HL-60 (cell line): Measurements from ENCODE around the gene POLR2A.

Source experiments
- DNase-seq, 2 experiments: peaks; one replicate each; pipeline ENCODE4 v3.0.0-alpha.2; 2010 to 2020; ENCODE audit warnings: low read depth in 1 of 2, low spot score in 1 of 2
- H3K27ac ChIP-seq: fragments of 250-450 bp; sonication (Bioruptor Pico); replicated peaks from 2 replicates; pipeline ENCODE4 v1.5.1; 2020; ENCODE audit warnings: mild to moderate bottlenecking, moderate library complexity
- H3K27me3 ChIP-seq: fragments of 250-450 bp; sonication (Bioruptor Pico); 2 replicates; pipeline ENCODE4 v1.5.1; 2021; ENCODE audit warnings: mild to moderate bottlenecking, moderate library complexity; ENCODE audit not compliant: insufficient read depth, poor library complexity, severe bottlenecking
- H3K4me3 ChIP-seq: replicated peaks from 2 replicates; pipeline ENCODE4 v1.5.1; 2011; ENCODE audit warnings: mild to moderate bottlenecking, control low read depth, low read length; ENCODE audit not compliant: insufficient read depth
- GABPA ChIP-seq: IDR thresholded peaks from 2 replicates; pipeline ENCODE4 v1.6.1; 2012; ENCODE audit warnings: low read depth
- POLR2AphosphoS5 ChIP-seq: IDR thresholded peaks from 2 replicates; pipeline ENCODE4 v1.6.1; 2012; ENCODE audit warnings: low read depth
- SPI1 ChIP-seq: IDR thresholded peaks from 2 replicates; pipeline ENCODE4 v1.6.1; 2012; ENCODE audit warnings: low read depth, mild to moderate bottlenecking, borderline replicate concordance
- TF ChIP-seq, protein P1 (sequence below): IDR thresholded peaks from one replicate; pipeline ENCODE4 v1.5.1; 2011; ENCODE audit warnings: low read length, control low read depth, inconsistent platforms; ENCODE audit not compliant: insufficient read depth
- TF ChIP-seq, protein P2 (sequence below): IDR thresholded peaks from 2 replicates; pipeline ENCODE4 v1.6.1; 2012; ENCODE audit warnings: low read depth; ENCODE audit not compliant: insufficient replicate concordance

The POLR2A gene

DNA sequence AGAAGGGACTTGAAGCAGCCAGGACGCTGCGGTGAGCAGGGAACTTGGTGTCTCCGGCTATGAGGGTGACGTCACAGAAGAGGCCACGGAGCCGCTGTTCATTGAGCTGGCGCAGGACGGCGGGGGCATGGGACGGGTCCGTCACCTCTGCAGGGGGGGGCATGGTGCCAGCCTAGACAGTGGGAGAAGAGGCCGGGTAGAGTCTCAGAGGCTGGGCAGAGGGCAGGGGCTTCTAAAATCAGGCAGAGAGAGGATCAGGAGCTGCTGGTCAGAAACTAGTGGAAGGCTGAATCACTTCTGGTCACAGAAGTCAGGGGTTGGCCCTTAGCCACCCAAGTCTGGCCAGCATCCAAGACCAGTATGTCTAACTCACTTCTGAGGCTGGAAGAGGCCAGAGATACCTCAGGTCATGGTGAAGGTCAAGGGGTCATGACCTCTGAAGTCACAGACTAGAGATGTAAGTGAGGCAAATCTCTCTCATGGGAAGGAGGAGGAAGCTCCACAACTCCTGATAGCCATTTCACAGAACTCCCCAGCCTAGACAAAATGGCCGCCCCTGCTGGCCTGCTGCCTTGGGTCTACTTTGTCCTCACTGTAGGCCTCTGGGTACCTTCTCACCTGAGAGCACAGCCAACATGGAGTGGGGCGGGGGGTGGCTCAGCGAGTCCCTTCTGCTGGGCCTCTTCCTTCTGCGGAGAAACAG lies 17.4 kb upstream of the POLR2A start:
- Histone ChIP-seq H3K4me3 (no peak overlapping the region), H3K27ac (peak overlapping the region; percentile 22; the same call in 1 of the 2 replicates), H3K27me3 (no peaks in the 10 kb centered on the region)
- TF ChIP-seq, protein P1, sequence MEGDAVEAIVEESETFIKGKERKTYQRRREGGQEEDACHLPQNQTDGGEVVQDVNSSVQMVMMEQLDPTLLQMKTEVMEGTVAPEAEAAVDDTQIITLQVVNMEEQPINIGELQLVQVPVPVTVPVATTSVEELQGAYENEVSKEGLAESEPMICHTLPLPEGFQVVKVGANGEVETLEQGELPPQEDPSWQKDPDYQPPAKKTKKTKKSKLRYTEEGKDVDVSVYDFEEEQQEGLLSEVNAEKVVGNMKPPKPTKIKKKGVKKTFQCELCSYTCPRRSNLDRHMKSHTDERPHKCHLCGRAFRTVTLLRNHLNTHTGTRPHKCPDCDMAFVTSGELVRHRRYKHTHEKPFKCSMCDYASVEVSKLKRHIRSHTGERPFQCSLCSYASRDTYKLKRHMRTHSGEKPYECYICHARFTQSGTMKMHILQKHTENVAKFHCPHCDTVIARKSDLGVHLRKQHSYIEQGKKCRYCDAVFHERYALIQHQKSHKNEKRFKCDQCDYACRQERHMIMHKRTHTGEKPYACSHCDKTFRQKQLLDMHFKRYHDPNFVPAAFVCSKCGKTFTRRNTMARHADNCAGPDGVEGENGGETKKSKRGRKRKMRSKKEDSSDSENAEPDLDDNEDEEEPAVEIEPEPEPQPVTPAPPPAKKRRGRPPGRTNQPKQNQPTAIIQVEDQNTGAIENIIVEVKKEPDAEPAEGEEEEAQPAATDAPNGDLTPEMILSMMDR, result no peak
- TF ChIP-seq, protein P2, sequence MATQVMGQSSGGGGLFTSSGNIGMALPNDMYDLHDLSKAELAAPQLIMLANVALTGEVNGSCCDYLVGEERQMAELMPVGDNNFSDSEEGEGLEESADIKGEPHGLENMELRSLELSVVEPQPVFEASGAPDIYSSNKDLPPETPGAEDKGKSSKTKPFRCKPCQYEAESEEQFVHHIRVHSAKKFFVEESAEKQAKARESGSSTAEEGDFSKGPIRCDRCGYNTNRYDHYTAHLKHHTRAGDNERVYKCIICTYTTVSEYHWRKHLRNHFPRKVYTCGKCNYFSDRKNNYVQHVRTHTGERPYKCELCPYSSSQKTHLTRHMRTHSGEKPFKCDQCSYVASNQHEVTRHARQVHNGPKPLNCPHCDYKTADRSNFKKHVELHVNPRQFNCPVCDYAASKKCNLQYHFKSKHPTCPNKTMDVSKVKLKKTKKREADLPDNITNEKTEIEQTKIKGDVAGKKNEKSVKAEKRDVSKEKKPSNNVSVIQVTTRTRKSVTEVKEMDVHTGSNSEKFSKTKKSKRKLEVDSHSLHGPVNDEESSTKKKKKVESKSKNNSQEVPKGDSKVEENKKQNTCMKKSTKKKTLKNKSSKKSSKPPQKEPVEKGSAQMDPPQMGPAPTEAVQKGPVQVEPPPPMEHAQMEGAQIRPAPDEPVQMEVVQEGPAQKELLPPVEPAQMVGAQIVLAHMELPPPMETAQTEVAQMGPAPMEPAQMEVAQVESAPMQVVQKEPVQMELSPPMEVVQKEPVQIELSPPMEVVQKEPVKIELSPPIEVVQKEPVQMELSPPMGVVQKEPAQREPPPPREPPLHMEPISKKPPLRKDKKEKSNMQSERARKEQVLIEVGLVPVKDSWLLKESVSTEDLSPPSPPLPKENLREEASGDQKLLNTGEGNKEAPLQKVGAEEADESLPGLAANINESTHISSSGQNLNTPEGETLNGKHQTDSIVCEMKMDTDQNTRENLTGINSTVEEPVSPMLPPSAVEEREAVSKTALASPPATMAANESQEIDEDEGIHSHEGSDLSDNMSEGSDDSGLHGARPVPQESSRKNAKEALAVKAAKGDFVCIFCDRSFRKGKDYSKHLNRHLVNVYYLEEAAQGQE, result no peak
- no peak for TF ChIP-seq GABPA
- peak in 1 of 2 experiments; percentile 11 for DNase-seq

DNA sequence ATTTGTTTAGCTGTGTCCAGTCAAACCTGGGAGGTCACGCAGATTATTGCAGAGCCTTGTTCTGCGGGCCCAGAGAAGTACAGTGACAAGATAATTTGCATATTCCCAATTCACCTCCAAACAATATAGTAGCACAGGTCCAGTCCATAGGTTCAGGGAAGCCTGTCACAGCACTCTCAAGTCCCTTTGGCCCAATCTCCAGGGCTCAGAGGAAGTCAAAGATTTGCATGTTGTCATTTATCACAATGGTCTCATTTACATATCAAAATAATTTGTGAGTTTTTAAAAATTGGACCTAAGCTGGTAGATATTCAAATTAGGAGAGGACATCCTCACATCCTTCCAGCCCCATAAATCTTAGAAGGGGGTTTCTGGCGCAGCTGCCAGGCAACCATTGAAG lies 16.7 kb upstream of the POLR2A start:
- no peak for DNase-seq
- no peak overlapping the region for H3K27ac ChIP-seq
- TF ChIP-seq, protein P2, result no peak
- no peak for TF ChIP-seq SPI1
- no peak for TF ChIP-seq POLR2AphosphoS5
- no peak for TF ChIP-seq GABPA
- TF ChIP-seq, protein P1, result no peak
- H3K27me3 ChIP-seq, result no peaks in the 10 kb centered on the region
- H3K4me3 ChIP-seq, result no peak overlapping the region

DNA sequence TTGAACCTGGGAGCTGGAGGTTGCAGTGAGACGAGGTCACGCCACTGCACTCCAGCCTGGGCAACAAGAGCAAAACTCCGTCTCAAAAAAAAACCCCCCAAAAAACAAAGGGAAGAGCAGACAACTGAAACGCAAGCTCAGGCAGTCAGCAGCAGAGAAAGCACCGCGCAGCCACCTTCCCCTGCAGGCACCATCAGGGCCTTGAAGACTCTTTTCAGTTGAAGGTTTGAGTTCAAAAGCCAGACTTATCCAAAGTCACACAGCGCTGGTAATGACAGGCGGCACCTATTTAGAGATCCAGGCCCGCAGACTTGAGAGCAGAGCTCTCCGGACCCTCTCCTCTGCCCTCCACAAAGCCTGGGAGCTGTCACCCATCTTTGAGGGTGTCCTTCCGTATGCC lies 15.9 kb upstream of the POLR2A start:
- H3K27ac ChIP-seq, result no peak overlapping the region
- DNase-seq, result no peak
- TF ChIP-seq POLR2AphosphoS5, result no peak
- TF ChIP-seq, protein P1, result no peak
- TF ChIP-seq SPI1, result no peak
- no peak for TF ChIP-seq GABPA
- TF ChIP-seq, protein P2, result no peak

More for the DNA sequence above, 15.9 kb upstream of the POLR2A start:
- Histone ChIP-seq H3K4me3 (no peak overlapping the region), H3K27me3 (no peaks in the 10 kb centered on the region)
